M059J (cell line): ENCODE results near the gene EI24. TPM values are rescaled to one million over a fixed set of nuclear protein-coding genes. Genes with fewer than 3 reads are reported as not detected.
A peak's percentile ranks its signal among the peaks of the same experiment; 100 is the strongest.
"Not testable (repeated sequence)": the region's sequence is repeated elsewhere in the genome, so short reads cannot be mapped to it uniquely, and the experiment has no call there.

Source experiments
- DNase-seq: peaks from one replicate; pipeline ENCODE4 v3.0.0-alpha.2; 2012; ENCODE audit warnings: low read depth
- total RNA-seq: library from RNA; depleted of rRNA; stranded (reverse); fragments of >200 nt; shearing (Covaris generic); gene quantifications from 2 replicates; pipeline ENCODE4 v1.2.3, GENCODE V29; 2014; rRNA removed

The EI24 gene
- total RNA-seq: 108 and 118 TPM in 2 replicates

DNA sequence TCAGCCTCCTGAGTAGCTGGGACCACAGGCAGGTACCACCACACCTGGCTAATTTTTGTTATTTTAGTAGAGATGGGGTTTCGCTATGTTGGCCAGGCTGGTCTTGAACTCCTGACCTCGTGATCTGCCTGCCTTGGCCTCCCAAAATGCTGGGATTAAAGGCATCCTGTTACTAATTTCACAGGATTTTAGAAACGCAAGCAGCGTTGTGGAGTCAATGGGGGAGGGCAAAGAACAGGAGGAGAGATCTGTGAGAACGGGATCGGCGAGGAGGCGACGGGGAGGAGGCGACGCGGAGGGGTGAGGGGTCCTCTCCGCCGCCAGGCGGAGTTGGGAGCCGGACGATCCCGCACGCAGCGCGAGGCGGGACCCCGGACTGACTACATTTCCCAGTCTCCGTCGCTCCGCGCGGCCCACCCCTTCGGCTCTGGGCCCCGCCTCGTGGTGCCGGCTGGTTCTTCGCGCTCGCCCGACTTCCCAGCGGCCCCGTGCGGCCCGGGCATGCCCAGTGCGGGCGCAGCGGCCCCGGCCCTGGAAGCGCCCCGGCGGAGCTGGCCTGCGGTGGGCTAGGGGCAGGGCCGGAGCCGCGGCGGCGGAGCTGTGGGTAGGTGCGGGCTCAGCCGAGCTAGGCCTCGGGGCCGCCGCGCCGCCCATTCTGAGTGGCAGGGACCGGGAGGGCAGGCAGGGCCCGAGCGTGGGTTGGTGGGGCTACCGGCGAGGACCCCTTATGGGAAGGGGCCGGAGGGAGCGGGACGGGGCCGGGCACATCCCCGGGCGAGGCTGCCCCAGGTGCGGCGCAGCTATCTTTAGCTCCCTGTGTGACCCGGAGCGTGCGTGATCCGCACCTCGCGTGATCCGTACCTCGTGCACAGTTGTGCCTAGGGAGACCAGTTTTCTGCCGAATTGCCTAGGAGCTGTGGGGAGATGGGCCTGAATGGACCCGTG is at the start of gene EI24:
TSS of gene EI24 (plus strand) at position 508 of the 945 bp plus-strand sequence. CDS start 3,051 bp downstream, outside the sequence.
- DNase-seq: peak; percentile 91

DNA sequence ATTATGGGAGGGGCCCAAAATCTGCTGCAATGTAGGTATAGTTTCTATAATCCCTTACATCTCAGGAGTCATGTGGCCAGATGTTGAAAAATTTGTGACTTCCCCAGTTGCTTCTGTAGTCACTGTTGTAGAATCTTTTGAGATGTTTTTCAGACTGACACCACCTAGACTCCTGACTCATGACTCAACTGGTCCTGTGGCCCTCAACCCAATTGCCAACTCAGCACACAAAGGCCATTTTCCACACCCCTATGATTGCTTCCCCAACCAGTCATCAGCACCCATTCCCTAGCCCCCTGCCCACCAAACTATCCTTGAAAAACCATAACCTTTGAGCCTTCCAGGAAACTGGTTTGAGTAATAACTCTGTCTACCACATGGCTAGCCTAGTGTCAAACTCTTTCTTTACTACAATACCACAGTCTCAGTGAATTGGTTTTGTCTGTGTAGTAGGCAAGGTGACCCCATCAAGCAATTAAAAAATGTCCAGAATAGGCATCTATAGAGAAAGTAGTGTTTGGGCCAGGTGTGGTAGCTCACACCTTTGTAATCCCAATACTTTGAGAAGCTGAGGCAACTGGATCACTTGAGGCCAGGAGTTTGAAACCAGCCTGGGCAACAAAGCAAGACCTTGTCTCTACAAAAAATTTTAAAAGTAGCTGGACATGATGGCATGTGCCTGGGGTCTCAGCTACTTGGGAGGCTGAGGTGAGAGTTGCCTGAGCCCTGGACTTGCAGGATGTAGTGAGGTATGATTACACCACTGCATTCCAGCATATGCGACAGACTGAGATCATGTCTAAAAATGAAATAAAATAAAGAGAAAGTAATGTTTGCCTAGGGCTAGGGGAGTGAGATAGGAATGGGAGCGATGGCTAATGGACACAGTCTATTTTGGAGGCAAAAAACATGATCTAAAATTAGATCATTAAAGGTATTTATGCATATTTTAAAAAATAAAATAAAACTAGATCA is 49.1 kb upstream of the EI24 start:
- DNase-seq: no peak

GRCh38 chr11:125525303-125525702 is 44.0 kb upstream of the EI24 start:
- no peak for DNase-seq

DNA sequence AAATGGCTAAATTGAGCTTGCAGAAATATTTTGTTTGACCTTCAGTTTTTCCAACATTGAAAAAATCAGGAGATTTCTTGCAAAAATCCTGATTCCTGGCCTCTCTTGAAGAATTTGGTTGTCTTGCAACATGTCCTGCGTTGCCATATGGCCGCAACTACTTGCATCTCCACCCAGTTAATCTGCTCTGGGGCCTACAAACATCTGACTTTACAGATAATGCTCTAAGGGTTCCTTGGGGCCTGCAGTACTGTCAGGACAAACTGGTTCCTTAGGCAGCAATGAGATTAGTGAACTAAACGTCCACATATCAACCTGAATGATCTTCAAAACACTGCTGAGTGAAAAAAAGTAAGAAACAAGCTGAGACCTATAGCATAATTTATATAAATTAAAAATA is 36.6 kb upstream of the EI24 start:
- no peak for DNase-seq

DNA sequence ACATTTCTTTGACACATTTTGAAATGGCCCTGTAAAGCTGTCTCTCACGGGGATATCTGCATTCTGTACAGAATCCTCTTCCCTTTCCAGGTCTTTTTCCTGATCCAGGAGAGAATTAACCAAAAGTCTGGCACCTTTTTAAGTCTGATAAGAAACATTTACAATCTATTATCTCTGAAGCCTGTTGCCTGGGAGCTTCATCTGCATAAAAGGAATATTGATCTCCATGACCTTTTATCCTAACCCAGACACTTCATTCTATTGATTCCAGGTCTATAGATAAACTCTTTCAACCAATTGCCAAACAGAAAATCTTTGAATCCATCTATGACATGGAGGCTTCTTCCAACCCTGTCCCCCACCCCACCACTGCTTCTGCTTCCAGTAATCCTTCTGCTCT is 33.7 kb upstream of the EI24 start:
- DNase-seq: no peak

GRCh38 chr11:125536834-125537233 is 32.4 kb upstream of the EI24 start:
- not testable (repeated sequence) for DNase-seq

DNA sequence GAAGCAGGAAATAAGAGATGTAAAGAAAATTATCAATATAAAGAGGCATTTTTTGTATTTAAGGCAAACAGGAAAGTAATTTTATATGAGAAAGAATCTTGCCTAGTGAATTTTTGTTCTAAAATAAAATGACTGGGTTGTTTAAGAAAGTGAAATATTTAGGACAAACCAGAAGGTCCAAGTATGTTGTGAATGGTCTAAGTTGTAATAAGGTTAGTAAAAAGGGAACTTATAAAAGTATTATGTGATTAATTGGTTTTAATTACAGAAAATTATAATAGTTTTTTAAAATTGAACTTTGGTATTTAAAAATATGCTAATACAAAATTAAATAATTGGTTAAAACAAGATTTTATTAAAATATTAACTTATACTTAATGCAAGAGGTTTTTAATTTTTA is 26.6 kb upstream of the EI24 start:
- DNase-seq: no peak

GRCh38 chr11:125550780-125551179 is 18.5 kb upstream of the EI24 start:
- DNase-seq: no peak

DNA sequence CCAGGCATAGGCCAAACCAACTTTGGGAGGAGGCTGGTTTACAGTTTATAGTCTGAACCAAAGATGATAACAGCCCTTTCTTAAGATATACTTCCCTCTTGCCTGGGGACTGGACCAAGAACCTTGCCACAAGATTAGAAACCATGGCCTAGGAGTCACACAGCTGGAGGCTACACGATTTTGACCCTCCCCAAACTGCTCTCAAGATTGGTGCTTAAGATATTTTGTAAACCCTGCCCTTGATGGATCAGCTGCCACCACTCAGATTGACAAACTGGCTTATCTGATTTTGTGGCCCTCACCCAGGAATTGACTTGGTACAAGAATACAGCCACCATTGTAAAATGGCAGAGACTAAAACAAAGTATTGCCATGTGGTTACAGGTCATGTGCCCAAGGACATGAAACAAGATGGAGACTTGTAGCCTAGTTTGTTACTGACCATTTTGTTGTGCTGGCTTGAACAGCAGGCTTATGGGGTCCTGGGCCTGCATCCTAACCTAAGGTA is 17.4 kb upstream of the EI24 start:
- no peak for DNase-seq

DNA sequence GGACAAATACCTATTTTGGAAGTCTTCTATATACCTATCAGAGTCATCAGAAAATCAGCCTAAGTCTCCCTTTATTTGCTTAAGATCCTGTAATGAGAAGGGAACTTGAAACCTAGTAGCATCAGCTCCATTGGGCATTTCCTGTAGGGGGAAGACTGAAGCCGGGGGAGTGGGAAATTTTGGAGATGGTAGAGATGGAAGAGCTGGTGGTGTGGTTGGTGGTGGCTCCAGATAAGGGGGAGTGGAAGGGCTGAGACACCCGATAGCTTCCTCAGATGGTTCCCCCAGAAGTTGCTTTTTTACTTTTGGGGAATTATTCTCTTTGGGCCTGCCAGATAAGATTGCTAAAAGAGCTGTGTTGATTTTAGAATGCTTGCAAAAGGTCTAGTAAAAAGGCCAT is 16.4 kb upstream of the EI24 start:
- DNase-seq: no peak

DNA sequence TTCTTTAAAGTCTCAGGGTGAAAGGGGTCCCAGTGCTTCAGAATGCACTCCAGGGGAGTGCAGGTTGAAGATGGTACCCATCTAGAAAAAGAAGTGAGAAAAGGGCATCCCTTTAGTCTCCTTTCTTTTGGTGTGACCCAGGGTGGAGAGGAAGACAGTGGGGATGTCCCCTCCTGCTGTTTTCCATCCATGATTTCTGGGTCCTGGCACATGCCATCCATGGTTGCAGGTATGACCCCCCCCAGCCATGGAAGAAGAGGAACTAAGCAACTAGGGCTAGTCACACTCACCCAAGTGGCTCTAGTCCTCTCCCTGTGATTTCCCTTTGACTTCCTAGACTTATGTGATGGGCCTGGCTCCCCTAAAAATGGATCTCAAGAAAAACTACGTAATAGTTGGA is 15.9 kb upstream of the EI24 start:
- DNase-seq: no peak

DNA sequence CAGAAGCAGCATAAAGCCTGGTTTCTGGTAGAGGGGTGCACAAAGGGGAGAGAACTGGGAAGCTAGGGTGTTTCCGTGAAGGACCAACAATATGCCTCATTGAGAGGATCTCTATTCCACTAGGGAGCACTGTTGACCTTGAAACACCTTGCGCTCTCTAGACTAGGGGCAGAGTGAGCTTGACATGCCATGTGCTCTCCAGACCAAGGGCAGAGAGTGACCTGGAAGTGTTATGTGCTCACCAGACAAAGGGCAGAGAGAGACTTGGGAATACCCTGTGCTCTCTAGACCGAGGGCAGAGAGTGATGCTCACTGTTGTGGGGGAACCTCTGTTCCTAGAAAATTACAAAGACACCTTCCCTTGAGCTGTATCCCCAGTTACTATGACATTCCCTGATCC is 15.2 kb upstream of the EI24 start:
- DNase-seq: no peak

- DNase-seq: no peak
Measured at GRCh38 chr11:125559888-125560287, 9.4 kb upstream of the EI24 start.

GRCh38 chr11:125561924-125562323 is 7.4 kb upstream of the EI24 start:
- DNase-seq: no peak

DNA sequence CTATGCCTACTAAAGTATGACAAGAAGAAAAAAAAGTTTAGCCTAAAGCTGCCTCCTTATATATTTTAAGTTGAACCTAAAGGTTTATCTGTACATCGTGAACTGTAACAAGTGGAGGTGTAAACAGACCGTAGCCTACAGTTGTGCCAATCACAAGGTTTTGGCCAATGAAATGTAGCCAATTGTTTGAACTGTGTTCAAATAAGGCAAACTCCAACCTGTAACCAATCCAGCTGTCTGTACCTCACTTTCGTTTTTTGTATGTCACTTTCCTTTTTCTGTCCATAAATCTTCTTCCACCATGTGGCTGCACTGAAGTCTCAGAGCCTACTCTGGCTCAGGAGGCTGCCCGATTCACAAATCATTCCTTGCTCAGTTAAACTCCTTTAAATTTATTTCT is 6.8 kb upstream of the EI24 start:
- DNase-seq: no peak

DNA sequence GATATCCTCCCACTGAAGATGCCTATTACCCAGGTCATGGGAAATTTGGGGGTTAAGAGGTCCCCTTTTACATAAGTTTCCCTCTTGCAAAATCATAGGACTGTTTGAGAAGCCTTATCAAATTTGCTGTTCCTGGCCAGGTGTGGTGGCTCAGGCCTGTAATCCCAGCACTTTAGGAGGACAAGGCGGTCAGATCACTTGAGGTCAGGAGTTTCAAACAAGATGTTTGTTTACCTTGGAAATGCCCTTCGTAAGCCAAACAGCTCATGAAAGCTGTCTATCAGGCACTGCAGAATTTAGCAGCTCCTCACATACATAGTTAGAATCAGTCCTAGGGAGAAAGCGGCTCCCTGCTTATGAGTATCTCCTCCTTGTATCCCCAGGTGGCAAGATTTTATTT is 4.9 kb upstream of the EI24 start:
- no peak for DNase-seq

GRCh38 chr11:125566235-125566634 is 3.0 kb upstream of the EI24 start:
- no peak for DNase-seq

DNA sequence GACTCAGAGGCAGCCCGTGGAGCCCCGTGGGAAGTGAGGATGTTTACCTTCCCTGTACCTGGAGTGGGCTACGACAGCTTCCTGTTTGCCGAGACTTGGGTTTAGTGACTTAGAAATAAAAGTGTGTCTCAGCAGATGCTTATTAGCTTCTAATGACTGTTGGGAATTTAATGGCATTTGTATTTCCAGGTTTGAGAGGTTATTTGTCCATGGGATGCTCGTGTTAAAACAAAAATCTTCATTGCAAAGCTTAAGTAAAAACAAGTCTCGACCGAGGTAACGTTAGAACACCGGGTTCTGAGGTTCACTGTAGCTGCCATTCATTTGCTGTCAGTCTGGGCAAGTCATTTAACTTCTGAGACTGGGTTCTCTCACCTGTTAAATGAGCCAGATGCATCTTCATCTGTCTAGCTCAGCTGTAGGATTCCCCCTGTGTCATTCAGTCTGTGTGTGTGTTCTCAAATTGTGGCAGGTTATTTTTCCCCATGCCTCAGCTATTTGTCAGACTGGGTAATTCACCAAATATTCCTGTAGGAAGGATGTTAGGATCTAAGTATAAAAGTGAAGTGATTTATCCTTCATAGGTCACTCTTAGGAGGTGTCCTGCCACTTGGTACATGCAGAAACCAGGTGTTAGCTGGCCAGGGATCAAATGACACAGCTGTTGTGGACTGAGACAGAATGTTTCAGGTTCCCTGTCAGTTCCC is 791 bp downstream of the EI24 start:
- DNase-seq: peak; percentile 11

- DNase-seq: no peak
Measured at GRCh38 chr11:125570952-125571351, 1.7 kb downstream of the EI24 start.

DNA sequence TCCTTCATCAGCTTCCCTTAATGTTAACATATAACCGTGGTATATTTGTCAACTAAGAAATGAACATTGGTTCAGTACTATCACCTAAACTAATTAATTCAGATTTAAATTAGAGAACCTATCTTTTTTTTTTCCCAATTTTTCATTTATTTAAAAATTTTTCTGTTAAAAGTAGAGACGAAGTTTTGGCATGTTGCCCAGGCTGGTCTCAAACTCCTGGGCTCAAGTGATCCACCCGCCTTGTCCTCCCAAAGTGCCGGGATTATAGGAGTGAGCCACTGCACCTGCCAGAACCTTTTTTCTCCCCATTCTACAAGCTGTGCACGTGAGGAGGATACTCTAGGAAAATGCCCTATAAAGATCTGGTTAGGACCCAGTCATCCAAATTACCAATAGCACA is 3.6 kb downstream of the EI24 start:
- no peak for DNase-seq

DNA sequence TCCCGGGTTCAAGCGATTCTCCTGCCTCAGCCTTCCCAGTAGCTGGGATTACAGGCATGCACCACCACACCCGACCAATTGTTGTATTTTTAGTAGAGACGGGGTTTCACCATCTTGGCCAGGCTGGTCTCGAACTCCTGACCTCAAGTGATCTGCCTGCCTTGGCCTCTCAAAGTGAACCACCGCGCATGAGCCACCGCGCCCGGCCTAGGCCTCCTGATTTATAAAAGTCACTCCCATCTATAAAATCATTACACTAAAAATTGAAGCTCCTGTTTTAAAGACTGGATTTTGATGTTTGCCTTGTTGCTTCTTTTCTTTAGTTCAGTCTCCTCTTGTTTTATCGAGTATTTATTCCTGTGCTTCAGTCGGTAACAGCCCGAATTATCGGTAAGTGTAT is 7.9 kb downstream of the EI24 start:
- DNase-seq: not testable (repeated sequence)

- no peak for DNase-seq
Measured at GRCh38 chr11:125578783-125579182, 9.5 kb downstream of the EI24 start.
